Thoracic aorta (tissue), 2 donors: ENCODE results near the gene RIMKLA. TPM values are rescaled to one million over a fixed set of nuclear protein-coding genes. Genes with fewer than 3 reads are reported as not detected.

ENCODE experiments used
- ATAC-seq: fragments of 150-250 bp; one replicate; pipeline ENCODE4 v1.8.0; 2017; ENCODE audit warnings: low read depth; ENCODE audit not compliant: insufficient number of reproducible peaks, low FRiP score
- DNase-seq: peaks from one replicate; pipeline ENCODE4 v3.0.0-alpha.2; 2020; ENCODE audit warnings: low spot score
- H3K27ac ChIP-seq, 2 donors: fragments of 200-600 bp; sonication (generic); 1 replicate in 1 of 2; 2 replicates in 1 of 2; pipeline ENCODE4 v1.5.1; 2016; ENCODE audit warnings: mild to moderate bottlenecking in 2 of 2, moderate library complexity in 2 of 2
- H3K27me3 ChIP-seq: fragments of 200-600 bp; sonication (generic); replicated peaks from 2 replicates; pipeline ENCODE4 v1.6.0; 2016; ENCODE audit warnings: mild to moderate bottlenecking; ENCODE audit not compliant: insufficient read depth
- H3K36me3 ChIP-seq: fragments of 200-600 bp; sonication (generic); one replicate; pipeline ENCODE4 v1.5.1; 2016
- H3K4me1 ChIP-seq, 2 donors: fragments of 200-600 bp; sonication (generic); 1 replicate in 1 of 2; 2 replicates in 1 of 2; pipeline versions ENCODE4 v1.5.1 to v1.6.0; 2016; ENCODE audit warnings: low read depth in 2 of 2, mild to moderate bottlenecking in 1 of 2; ENCODE audit not compliant: control insufficient read depth in 1 of 2
- H3K4me3 ChIP-seq: fragments of 200-600 bp; sonication (generic); 2 replicates; pipeline ENCODE4 v1.5.1; 2016; ENCODE audit warnings: mild to moderate bottlenecking
- H3K9me3 ChIP-seq: fragments of 200-600 bp; sonication (generic); 2 replicates; pipeline ENCODE4 v1.5.1; 2016
- CTCF ChIP-seq: fragments of 200-600 bp; sonication (generic); IDR thresholded peaks from one replicate; pipeline ENCODE4 v1.5.1; 2019; ENCODE audit warnings: antibody characterized with exemption
- total RNA-seq, 2 donors: library from RNA; depleted of rRNA; stranded (reverse); fragments of >200 nt; gene quantifications; one replicate each; pipeline versions ENCODE4 v1.1.0 to v1.2.3, GENCODE V29; 2016

The RIMKLA gene
- total RNA-seq, 2 donors from 2014 or later: under 0.01 to 0.14 TPM

DNA sequence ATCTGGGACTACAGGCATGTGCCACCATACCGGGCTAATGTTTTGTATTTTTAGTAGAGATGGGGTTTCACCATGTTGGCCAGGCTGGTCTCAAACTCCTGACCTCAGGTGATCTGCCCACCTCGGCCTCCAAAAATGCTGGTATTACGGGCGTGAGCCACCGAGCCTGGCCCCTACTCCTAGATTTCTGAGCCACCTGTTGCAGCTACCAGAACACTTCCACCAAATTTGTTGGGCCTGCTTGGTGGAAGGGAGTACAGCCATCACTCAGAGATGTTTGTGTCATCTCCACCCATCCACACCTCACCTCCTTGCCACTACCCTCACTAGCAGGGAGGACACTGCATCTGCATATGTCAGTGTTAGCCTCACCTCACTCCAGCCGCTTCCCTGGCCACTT is 5.5 kb downstream of the RIMKLA start:
- peaks cover 3 to 5% of the 10 kb centered on the region in 2 donors for H3K4me1 ChIP-seq
- ATAC-seq: no peak
- H3K27ac ChIP-seq: no peak overlapping the region
- no peak overlapping the region for H3K4me3 ChIP-seq
- H3K9me3 ChIP-seq: no peaks in the 10 kb centered on the region
- TF ChIP-seq CTCF: no peak
- H3K27me3 ChIP-seq: no peaks in the 10 kb centered on the region
- DNase-seq: no peak
- H3K36me3 ChIP-seq: no peaks in the 10 kb centered on the region

GRCh38 chr1:42392255-42392654 is 11.7 kb downstream of the RIMKLA start:
- Histone ChIP-seq H3K27me3 (no peaks in the 10 kb centered on the region), H3K4me3 (no peak overlapping the region), H3K9me3 (no peaks in the 10 kb centered on the region), H3K27ac (no peak overlapping the region), H3K36me3 (no peaks in the 10 kb centered on the region), H3K4me1 (no peaks in the 10 kb centered on the region)
- DNase-seq (no peak), ATAC-seq (no peak)
- TF ChIP-seq CTCF: no peak

- H3K36me3 ChIP-seq: no peaks in the 10 kb centered on the region
- ATAC-seq (no peak), DNase-seq (no peak)
- no peak overlapping the region for H3K27ac ChIP-seq
- H3K4me3 ChIP-seq: no peak overlapping the region
- no peaks in the 10 kb centered on the region for H3K4me1 ChIP-seq
- no peaks in the 10 kb centered on the region for H3K27me3 ChIP-seq
- no peak for TF ChIP-seq CTCF
- no peaks in the 10 kb centered on the region for H3K9me3 ChIP-seq
These were observed 12.6 kb downstream of the RIMKLA start for GRCh38 chr1:42392967-42393848.

DNA sequence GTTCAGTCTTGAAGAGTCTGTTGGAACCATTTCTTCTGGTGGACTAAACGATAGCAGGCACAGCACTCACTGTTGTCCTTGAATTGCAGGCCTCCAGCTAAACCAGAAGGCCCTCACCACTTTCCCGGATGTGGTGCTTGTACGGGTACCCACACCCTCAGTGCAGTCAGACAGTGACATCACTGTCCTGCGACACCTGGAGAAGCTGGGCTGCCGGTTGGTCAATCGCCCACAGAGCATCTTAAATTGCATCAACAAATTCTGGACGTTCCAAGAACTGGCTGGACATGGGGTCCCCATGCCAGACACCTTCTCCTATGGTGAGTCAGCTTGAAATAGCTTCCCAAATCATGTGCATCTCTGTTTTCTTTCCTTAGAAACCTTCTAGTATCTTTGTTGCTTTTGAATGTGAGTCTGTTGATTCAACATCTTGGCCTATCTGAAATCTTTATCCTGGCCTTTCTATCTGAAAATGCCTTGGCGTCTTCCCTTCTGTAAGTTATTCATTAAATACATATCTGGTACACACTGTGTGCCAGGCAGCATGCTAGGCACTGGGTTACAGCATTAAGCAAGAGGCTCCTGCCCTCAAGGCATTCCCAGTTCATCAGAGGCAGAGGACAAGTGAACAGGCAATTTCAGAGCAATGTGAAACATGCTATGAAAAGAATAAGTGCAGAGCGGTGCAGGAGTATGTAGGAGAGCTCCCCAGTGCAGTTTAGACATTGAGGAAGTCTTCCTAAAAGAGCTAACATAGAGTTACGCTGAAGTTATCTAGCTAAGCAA is 18.9 kb downstream of the RIMKLA start:
- Histone ChIP-seq H3K27ac (no peak overlapping the region), H3K4me3 (no peak overlapping the region), H3K27me3 (no peaks in the 10 kb centered on the region), H3K36me3 (no peaks in the 10 kb centered on the region), H3K4me1 (no peaks in the 10 kb centered on the region), H3K9me3 (no peaks in the 10 kb centered on the region)
- ATAC-seq (no peak), DNase-seq (no peak)
- TF ChIP-seq CTCF: no peak

DNA sequence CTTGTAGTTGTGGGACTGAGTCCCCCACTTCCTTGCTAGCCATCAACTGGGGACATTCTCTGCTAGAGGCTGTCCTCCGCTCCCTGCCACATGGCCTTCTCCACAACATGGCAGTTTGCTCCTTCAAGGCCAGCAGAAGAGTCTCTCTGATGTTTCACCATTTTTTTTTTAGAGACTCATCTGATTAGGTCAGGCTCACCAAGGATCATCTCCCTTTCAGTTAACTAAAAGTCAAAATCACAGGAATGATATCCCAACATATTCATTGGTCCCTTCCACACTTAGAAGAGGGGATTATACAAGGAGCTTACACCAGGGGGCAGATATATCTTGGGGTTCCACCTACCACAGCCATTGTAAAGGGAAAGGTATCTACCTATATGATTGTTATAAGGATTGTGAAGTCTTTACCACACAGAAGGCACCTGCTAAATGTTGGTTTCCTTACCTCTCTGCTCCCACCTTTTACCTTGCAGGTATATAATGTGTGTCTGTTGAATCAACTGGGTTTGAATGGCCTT is 23.3 kb downstream of the RIMKLA start:
- no peak overlapping the region for H3K4me3 ChIP-seq
- no peaks in the 10 kb centered on the region for H3K9me3 ChIP-seq
- DNase-seq (no peak), ATAC-seq (no peak)
- H3K36me3 ChIP-seq: no peaks in the 10 kb centered on the region
- H3K4me1 ChIP-seq: no peaks in the 10 kb centered on the region
- no peak for TF ChIP-seq CTCF
- no peak overlapping the region for H3K27ac ChIP-seq
- H3K27me3 ChIP-seq: no peaks in the 10 kb centered on the region
